Measurements from ENCODE around the gene PNKP.
"Not testable (repeated sequence)": the region's sequence is repeated elsewhere in the genome, so short reads cannot be mapped to it uniquely, and the experiment has no call there.

The PNKP gene

GRCh38 chr19:49820125-49820524 lies 47.3 kb downstream of the PNKP start:
- no peak for ATAC-seq
- no peaks in the 10 kb centered on the region for H3K27me3 Mint-ChIP-seq
- no peak overlapping the region for H3K27ac Mint-ChIP-seq
- peaks cover 7% of the 10 kb centered on the region for H3K36me3 Mint-ChIP-seq (ENCODE audit: low read depth)
- no peaks in the 10 kb centered on the region for H3K9me3 Mint-ChIP-seq
- no peak overlapping the region for H3K4me3 Mint-ChIP-seq
- H3K4me1 Mint-ChIP-seq = peaks cover 15% of the 10 kb centered on the region
- no peak for DNase-seq

- peak overlapping the region; percentile 78 for H3K27ac Mint-ChIP-seq
- H3K9me3 Mint-ChIP-seq; H3K36me3 Mint-ChIP-seq (ENCODE audit: low read depth); DNase-seq; ATAC-seq; H3K27me3 Mint-ChIP-seq: not testable (repeated sequence)
- peak overlapping the region; percentile 86 for H3K4me3 Mint-ChIP-seq
- H3K4me1 Mint-ChIP-seq = peaks cover 15% of the 10 kb centered on the region
Observed at GRCh38 chr19:49819452-49820115, 47.8 kb downstream of the PNKP start.

GRCh38 chr19:49818649-49819370 lies 48.6 kb downstream of the PNKP start:
- DNase-seq (no peak), ATAC-seq (no peak)
- Mint-ChIP-seq H3K4me1 (peaks cover 23% of the 10 kb centered on the region), H3K36me3 (ENCODE audit: low read depth) (peaks cover 7% of the 10 kb centered on the region), H3K27ac (peak overlapping the region; percentile 90), H3K9me3 (no peaks in the 10 kb centered on the region), H3K4me3 (peak overlapping the region; percentile 86), H3K27me3 (no peaks in the 10 kb centered on the region)

GRCh38 chr19:49817964-49818648 lies 49.3 kb downstream of the PNKP start, which contains the start of gene MED25:
Gene MED25, plus strand, starts transcription at chr19:49818289. Its CDS starts 53 bp downstream, at chr19:49818342.
- ATAC-seq = peak; percentile 72
- Mint-ChIP-seq H3K36me3 (ENCODE audit: low read depth) (peaks cover 4% of the 10 kb centered on the region), H3K27me3 (no peaks in the 10 kb centered on the region), H3K4me1 (peaks cover 28% of the 10 kb centered on the region), H3K4me3 (peak within 1 kb of the TSS; percentile 86), H3K9me3 (no peaks in the 10 kb centered on the region), H3K27ac (peak within 1 kb of the TSS; percentile 90)
- peak; percentile 88 for DNase-seq

GRCh38 chr19:49816590-49816989 lies 50.8 kb downstream of the PNKP start:
- Mint-ChIP-seq H3K4me3 (no peak overlapping the region), H3K27me3 (no peaks in the 10 kb centered on the region), H3K27ac (peak overlapping the region; percentile 27), H3K36me3 (ENCODE audit: low read depth) (peaks cover 3% of the 10 kb centered on the region), H3K4me1 (peaks cover 40% of the 10 kb centered on the region), H3K9me3 (no peaks in the 10 kb centered on the region)
- ATAC-seq (no peak), DNase-seq (no peak)

GRCh38 chr19:49814010-49814409 lies 53.4 kb downstream of the PNKP start:
- H3K9me3 Mint-ChIP-seq = no peaks in the 10 kb centered on the region
- DNase-seq = no peak
- H3K36me3 Mint-ChIP-seq (ENCODE audit: low read depth) = no peaks in the 10 kb centered on the region
- no peaks in the 10 kb centered on the region for H3K27me3 Mint-ChIP-seq
- peaks cover 42% of the 10 kb centered on the region for H3K4me1 Mint-ChIP-seq
- peak overlapping the region; percentile 96 for H3K27ac Mint-ChIP-seq
- ATAC-seq = no peak
- H3K4me3 Mint-ChIP-seq = peak overlapping the region; percentile 88

GRCh38 chr19:49812997-49813861 lies 54.1 kb downstream of the PNKP start, which contains the start of gene FUZ:
Gene FUZ, minus strand, starts transcription at chr19:49813292. Its CDS starts 186 bp downstream, at chr19:49813106.
- Mint-ChIP-seq H3K4me1 (peaks cover 45% of the 10 kb centered on the region), H3K27ac (peak within 1 kb of the TSS; percentile 96), H3K9me3 (no peaks in the 10 kb centered on the region), H3K4me3 (peak within 1 kb of the TSS; percentile 88), H3K27me3 (no peaks in the 10 kb centered on the region), H3K36me3 (ENCODE audit: low read depth) (no peaks in the 10 kb centered on the region)
- DNase-seq (peak; percentile 89), ATAC-seq (peak; percentile 68)

- Mint-ChIP-seq H3K4me3 (peak overlapping the region; percentile 88), H3K36me3 (ENCODE audit: low read depth) (no peaks in the 10 kb centered on the region), H3K27me3 (no peaks in the 10 kb centered on the region), H3K4me1 (peaks cover 51% of the 10 kb centered on the region), H3K9me3 (no peaks in the 10 kb centered on the region), H3K27ac (peak overlapping the region; percentile 96)
- DNase-seq (no peak), ATAC-seq (no peak)
Observed at GRCh38 chr19:49812452-49812996, 54.9 kb downstream of the PNKP start.

- ATAC-seq (no peak), DNase-seq (no peak)
- H3K4me1 Mint-ChIP-seq = peaks cover 51% of the 10 kb centered on the region
- H3K27ac Mint-ChIP-seq = no peak overlapping the region
- peaks cover under 1% of the 10 kb centered on the region for H3K36me3 Mint-ChIP-seq (ENCODE audit: low read depth)
- no peaks in the 10 kb centered on the region for H3K27me3 Mint-ChIP-seq
- no peaks in the 10 kb centered on the region for H3K9me3 Mint-ChIP-seq
- no peak overlapping the region for H3K4me3 Mint-ChIP-seq
Observed at GRCh38 chr19:49811328-49811727, 56.0 kb downstream of the PNKP start.
